Measurements from ENCODE around the gene CHCHD2. TPM values are rescaled to one million over a fixed set of nuclear protein-coding genes. Genes with fewer than 3 reads are reported as not detected.

Gene CHCHD2
- total and polyA plus RNA-seq, 9 of the 15 experiments (the other 6 are each of a cell fraction or from before 2014, with no cell fraction given): 145 to 1,044 (median 648) TPM

DNA sequence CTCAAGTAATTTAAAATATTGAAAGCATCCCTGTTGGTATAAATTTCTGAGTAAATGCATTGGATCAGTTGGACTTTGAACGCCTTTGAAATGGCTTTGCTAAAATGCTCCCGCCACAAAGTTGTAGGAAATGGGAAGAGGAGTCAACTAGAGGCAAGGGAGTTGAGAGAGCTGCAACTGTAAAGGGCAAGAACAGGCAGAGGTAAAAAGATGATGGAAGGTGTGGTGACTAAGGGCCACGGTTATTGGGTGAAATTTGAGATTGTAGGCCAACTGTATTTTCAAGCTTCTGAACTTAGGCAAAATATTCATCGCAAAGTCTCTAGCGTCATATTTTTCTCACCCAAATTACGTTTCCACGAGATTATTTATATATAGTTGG is 42.8 kb downstream of the CHCHD2 start:
- peak; percentile 13 for ATAC-seq
- no peaks in the 10 kb centered on the region for H3K27me3 ChIP-seq (ENCODE audit: control insufficient read depth in 2 of 2, insufficient read depth in 2 of 2, low read length in 2 of 2)
- H3K36me3 ChIP-seq (ENCODE audit: control insufficient read depth, insufficient read depth, low read length): peaks cover 61% of the 10 kb centered on the region
- POLR2A ChIA-PET: interaction anchor here (0.8 to 5.0 kb wide), 6 partner anchors 9 to 41 kb away, joined by 3 to 40 read pairs (median 3); partner anchors contain the start of genes CCT6A and PSPH
- no peaks in the 10 kb centered on the region; the same call in 1 of the 2 replicates for H4K20me1 ChIP-seq (replicated peaks; ENCODE audit: control insufficient read depth, insufficient read depth, low read length)
- H3K4me1 ChIP-seq (replicated peaks in 1 of 2; ENCODE audit: control insufficient read depth in 2 of 2, insufficient read depth in 2 of 2, low read length in 2 of 2): peaks cover 28 to 40% of the 10 kb centered on the region in 2 experiments
- H3K4me3 ChIP-seq: peak overlapping the region; percentile 57; the same call in 1 of the 2 replicates
- H3K79me2 ChIP-seq (ENCODE audit: control insufficient read depth, insufficient read depth, low read length): peaks cover 49% of the 10 kb centered on the region
- H3K27ac ChIP-seq (ENCODE audit: extremely low read depth, low read depth, low read length): peak overlapping the region; percentile 86
- intact Hi-C loops (cut with micrococcal nuclease) (no loop called here), in situ Hi-C loops (cut with MboI) (no loop called here)
- 21% methylated on average over 7 of the region's 7 CpGs for WGBS (ENCODE audit: insufficient coverage, low coverage, missing lambda C conversion rate)
- no peaks in the 10 kb centered on the region for H3K9me3 ChIP-seq (replicated peaks; ENCODE audit: control insufficient read depth, insufficient read depth, low read depth, low read length)
- no peak overlapping the region for H2AFZ ChIP-seq (ENCODE audit: low read depth, low read length)
- DNase-seq (ENCODE audit: extremely low read depth in 1 of 4, low spot score in 3 of 4): no peak
- CTCF ChIA-PET (ENCODE audit: low intra/inter-chr PET ratio): interaction anchor here (0.6 kb wide), 1 partner anchor 39 kb away, joined by 4 read pairs; no protein-coding TSS in a partner anchor
- TSS peak; percentile 84 for BruUV-seq (replicated peaks)
- peak overlapping the region; percentile 82 for H3K4me2 ChIP-seq (ENCODE audit: insufficient read depth, low read length)
- FAIRE-seq: no peak
- peak overlapping the region in 1 of 2 experiments; percentile 79; a peak in 2 of 4 replicates for H3K9ac ChIP-seq (ENCODE audit: insufficient read depth in 1 of 2, low read depth in 2 of 2, low read length in 2 of 2)
- no peaks in the 10 kb centered on the region for H3K9me1 ChIP-seq (ENCODE audit: control insufficient read depth, insufficient read depth, low read length)
- TF ChIP-seq ZKSCAN8 (CRISPR knock-in tag; IDR thresholded peaks at IDR 0.05) (no peak), SMAD2 (IDR thresholded peaks at IDR 0.05; ENCODE audit: low read depth, low read length) (no peak), CEBPB (tag; IDR thresholded peaks at IDR 0.05) (no peak), PHF20 (IDR thresholded peaks at IDR 0.05; ENCODE audit: partially characterized antibody) (no peak), RBM15 (IDR thresholded peaks at IDR 0.05; ENCODE audit: insufficient read depth, low read length) (no peak), ZNF121 (CRISPR knock-in tag; conservative IDR thresholded peaks at IDR 0.05) (no peak), ZNF583 (CRISPR knock-in tag; IDR thresholded peaks at IDR 0.05) (no peak), PCBP2 (IDR thresholded peaks at IDR 0.05; ENCODE audit: low read depth, low read length, poor library complexity, severe bottlenecking) (no peak), HNRNPLL (IDR thresholded peaks at IDR 0.05; ENCODE audit: low read depth, low read length, poor library complexity, severe bottlenecking) (no peak)
- TF ChIP-seq, protein P1, sequence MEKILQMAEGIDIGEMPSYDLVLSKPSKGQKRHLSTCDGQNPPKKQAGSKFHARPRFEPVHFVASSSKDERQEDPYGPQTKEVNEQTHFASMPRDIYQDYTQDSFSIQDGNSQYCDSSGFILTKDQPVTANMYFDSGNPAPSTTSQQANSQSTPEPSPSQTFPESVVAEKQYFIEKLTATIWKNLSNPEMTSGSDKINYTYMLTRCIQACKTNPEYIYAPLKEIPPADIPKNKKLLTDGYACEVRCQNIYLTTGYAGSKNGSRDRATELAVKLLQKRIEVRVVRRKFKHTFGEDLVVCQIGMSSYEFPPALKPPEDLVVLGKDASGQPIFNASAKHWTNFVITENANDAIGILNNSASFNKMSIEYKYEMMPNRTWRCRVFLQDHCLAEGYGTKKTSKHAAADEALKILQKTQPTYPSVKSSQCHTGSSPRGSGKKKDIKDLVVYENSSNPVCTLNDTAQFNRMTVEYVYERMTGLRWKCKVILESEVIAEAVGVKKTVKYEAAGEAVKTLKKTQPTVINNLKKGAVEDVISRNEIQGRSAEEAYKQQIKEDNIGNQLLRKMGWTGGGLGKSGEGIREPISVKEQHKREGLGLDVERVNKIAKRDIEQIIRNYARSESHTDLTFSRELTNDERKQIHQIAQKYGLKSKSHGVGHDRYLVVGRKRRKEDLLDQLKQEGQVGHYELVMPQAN (IDR thresholded peaks at IDR 0.05; ENCODE audit: borderline replicate concordance): no peak
- TF ChIP-seq, protein P2, sequence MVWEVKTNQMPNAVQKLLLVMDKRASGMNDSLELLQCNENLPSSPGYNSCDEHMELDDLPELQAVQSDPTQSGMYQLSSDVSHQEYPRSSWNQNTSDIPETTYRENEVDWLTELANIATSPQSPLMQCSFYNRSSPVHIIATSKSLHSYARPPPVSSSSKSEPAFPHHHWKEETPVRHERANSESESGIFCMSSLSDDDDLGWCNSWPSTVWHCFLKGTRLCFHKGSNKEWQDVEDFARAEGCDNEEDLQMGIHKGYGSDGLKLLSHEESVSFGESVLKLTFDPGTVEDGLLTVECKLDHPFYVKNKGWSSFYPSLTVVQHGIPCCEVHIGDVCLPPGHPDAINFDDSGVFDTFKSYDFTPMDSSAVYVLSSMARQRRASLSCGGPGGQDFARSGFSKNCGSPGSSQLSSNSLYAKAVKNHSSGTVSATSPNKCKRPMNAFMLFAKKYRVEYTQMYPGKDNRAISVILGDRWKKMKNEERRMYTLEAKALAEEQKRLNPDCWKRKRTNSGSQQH (CRISPR knock-in tag; IDR thresholded peaks at IDR 0.05): no peak
- TF ChIP-seq, protein P3, sequence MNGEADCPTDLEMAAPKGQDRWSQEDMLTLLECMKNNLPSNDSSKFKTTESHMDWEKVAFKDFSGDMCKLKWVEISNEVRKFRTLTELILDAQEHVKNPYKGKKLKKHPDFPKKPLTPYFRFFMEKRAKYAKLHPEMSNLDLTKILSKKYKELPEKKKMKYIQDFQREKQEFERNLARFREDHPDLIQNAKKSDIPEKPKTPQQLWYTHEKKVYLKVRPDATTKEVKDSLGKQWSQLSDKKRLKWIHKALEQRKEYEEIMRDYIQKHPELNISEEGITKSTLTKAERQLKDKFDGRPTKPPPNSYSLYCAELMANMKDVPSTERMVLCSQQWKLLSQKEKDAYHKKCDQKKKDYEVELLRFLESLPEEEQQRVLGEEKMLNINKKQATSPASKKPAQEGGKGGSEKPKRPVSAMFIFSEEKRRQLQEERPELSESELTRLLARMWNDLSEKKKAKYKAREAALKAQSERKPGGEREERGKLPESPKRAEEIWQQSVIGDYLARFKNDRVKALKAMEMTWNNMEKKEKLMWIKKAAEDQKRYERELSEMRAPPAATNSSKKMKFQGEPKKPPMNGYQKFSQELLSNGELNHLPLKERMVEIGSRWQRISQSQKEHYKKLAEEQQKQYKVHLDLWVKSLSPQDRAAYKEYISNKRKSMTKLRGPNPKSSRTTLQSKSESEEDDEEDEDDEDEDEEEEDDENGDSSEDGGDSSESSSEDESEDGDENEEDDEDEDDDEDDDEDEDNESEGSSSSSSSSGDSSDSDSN (IDR thresholded peaks at IDR 0.05; ENCODE audit: borderline replicate concordance in 1 of 2, low read depth in 2 of 2, low read length in 2 of 2): no peak
- TF ChIP-seq, protein P4, sequence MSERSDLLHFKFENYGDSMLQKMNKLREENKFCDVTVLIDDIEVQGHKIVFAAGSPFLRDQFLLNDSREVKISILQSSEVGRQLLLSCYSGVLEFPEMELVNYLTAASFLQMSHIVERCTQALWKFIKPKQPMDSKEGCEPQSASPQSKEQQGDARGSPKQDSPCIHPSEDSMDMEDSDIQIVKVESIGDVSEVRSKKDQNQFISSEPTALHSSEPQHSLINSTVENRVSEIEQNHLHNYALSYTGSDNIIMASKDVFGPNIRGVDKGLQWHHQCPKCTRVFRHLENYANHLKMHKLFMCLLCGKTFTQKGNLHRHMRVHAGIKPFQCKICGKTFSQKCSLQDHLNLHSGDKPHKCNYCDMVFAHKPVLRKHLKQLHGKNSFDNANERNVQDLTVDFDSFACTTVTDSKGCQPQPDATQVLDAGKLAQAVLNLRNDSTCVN (CRISPR knock-in tag; IDR thresholded peaks at IDR 0.05): no peak
- TF ChIP-seq, protein P5, sequence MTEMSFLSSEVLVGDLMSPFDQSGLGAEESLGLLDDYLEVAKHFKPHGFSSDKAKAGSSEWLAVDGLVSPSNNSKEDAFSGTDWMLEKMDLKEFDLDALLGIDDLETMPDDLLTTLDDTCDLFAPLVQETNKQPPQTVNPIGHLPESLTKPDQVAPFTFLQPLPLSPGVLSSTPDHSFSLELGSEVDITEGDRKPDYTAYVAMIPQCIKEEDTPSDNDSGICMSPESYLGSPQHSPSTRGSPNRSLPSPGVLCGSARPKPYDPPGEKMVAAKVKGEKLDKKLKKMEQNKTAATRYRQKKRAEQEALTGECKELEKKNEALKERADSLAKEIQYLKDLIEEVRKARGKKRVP (CRISPR knock-in tag; IDR thresholded peaks at IDR 0.05): no peak

Data from K562 (cell line).